ENCODE measurements around the gene MYLK2. TPM values are rescaled to one million over a fixed set of nuclear protein-coding genes. Genes with fewer than 3 reads are reported as not detected.
A peak's percentile ranks its signal among the peaks of the same experiment; 100 is the strongest.

The MYLK2 gene
- polyA plus RNA-seq, 4 donors = 0.44 to 0.94 (median 0.75) TPM

GRCh38 chr20:31833931-31834521 lies 14.9 kb downstream of the MYLK2 start:
- DNase-seq (ENCODE audit: low read depth in 4 of 4, low spot score in 3 of 4) = no peak

- no peak for DNase-seq (ENCODE audit: low read depth in 4 of 4, low spot score in 3 of 4)
Measured at GRCh38 chr20:31835554-31835953, 16.4 kb downstream of the MYLK2 start.

GRCh38 chr20:31835977-31836852 lies 17.1 kb downstream of the MYLK2 start:
- no peak for DNase-seq (ENCODE audit: low read depth in 4 of 4, low spot score in 3 of 4)

DNA sequence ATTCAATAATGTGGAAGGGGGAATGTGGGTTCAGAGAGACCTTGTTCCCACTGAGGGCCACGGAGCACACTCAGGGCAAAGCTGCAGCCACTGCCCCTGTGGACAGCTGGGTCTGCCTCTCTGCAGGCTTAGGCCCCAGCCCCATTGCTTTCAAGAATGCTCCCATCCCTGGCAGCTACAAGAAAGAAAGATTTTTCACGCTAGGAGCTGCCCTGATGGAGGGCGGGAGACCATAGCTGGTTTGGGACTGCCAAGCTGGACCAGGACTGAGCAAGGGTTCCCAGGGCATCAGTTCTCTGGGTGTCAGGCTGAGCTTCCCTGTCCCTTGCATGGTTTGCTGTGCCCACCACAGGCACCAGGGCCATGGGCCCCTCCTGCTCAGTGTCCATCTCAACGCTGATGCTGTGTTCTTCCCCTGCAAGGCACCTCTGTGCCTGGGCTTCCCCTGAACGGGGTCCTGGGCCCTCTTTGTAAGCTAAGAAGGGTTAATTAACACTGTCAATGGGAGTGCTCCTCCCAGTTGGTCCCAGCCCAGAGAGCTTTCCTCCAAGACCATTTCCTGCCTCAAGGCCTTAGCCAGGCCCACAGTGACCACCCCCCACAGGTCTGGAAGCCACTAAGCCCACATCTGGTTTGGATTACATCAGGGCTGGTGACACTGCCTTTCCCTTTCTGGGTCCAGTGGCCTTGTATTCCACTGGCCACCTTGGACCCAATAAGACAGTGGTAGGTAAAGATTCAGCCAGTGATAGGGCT lies 17.9 kb downstream of the MYLK2 start:
- DNase-seq (ENCODE audit: low read depth in 4 of 4, low spot score in 3 of 4) = no peak

- no peak for DNase-seq (ENCODE audit: low read depth in 4 of 4, low spot score in 3 of 4)
Measured at GRCh38 chr20:31837896-31838397, 18.8 kb downstream of the MYLK2 start.

DNA sequence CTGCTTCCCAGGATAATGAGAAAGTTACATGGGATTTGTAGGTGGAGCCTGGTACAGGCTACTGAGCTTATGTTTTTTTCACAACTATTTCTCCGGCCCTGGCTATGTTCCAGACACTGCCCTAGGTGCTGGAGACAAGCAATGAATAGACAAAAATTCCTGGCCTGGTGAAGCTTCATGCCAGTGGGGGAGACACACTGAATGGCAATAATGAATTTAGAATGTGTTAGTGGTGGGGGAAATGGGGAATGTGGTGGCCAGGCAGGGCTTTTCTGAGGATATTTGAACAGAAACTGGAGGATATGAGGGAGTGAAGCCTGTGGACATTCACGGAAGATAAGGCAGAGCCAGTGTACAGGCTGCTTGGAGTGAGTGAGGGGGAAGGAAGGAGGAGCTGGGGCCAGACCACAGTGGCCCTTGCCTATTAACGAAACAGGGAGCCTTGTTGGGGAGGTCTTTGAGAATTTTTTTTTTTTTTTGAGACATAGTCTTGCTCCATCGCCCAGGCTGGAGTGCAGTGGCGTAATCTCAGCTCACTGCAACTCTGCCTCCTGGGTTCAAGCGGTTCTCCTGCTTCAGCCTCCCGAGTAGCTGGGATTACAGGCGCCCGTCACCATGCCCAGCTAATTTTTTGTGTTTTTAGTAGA lies 19.6 kb downstream of the MYLK2 start:
- no peak for DNase-seq (ENCODE audit: low read depth in 4 of 4, low spot score in 3 of 4)

DNA sequence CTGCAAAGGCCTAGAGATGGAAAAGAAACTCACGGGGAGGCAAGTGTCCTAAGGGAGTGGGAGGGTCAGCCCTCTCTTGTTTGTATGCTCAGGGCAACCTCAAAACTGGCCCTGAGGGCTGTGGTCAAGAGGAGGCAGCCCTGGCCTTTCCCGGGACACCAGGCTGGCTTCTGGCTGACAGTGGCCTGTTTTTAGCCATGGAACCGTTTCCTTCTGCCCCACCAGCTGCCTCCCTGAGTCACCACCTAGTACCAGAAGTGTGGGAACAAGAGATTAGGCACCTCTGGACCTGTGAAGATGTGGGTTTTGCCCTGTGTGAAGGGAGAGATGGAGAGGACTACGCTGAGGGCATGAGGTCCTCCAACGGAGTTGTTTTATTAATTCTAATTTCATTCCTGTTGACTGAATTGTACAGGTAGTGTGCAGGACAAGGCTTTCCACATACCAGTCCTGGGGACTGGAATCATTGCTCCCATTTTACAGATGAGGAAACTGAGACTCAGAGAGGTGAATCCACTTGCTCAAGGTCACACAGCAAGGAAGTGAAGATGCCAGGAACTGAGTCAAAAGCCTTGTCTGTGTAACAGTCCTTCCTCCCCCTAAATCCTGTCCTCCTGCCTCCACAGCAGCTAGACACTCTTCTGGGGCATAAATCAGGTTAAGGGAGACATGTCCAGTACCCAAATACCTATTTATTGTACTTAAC lies 20.8 kb downstream of the MYLK2 start:
- no peak for DNase-seq (ENCODE audit: low read depth in 4 of 4, low spot score in 3 of 4)

DNA sequence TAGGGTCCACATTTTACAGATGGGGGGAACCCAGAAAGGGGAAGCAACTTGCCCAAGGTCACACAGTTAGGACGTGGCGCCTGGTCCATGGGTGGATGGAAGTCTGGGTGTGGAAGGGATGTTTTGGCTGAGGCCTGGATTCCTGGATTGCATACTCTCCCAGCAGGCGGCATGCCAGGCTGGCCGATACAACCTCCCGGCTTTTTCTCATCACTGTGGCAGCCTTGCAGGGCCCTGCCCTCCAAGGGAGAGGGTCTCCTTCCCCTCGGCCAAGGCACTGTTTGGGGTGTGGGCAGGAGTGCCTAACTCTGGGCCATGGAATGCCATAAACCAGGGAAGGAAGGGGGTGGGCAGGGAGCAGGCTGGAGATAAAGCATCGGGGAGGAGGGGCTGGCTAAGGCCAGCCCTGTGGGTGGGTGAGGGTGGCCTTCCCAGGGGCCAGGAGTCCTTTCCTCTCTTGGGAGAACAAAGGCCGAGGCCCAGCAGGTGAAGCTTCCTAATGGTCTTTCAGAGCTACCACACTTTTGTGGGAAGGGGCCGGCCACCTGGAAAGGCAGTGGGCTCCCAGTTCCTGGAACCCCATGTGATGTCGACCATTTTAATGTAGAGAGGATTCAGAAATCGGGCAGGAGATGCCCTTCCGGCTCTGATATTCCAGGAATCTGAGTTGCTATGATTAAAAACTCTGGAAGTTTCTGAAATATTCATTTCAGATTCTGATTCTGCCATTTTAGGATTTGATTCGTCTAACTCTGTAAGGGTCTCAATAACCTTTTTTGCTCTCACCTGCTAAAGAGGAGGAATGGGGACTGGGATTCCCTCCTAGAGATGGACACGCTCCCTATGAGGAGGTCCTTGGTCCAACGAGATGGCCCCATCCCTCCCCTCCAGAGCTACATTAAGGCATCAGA lies 22.0 kb downstream of the MYLK2 start:
- no peak for DNase-seq (ENCODE audit: low read depth in 4 of 4, low spot score in 3 of 4)

- DNase-seq (ENCODE audit: low read depth in 4 of 4, low spot score in 3 of 4) = no peak
Measured at GRCh38 chr20:31841928-31842327, 22.8 kb downstream of the MYLK2 start.

DNA sequence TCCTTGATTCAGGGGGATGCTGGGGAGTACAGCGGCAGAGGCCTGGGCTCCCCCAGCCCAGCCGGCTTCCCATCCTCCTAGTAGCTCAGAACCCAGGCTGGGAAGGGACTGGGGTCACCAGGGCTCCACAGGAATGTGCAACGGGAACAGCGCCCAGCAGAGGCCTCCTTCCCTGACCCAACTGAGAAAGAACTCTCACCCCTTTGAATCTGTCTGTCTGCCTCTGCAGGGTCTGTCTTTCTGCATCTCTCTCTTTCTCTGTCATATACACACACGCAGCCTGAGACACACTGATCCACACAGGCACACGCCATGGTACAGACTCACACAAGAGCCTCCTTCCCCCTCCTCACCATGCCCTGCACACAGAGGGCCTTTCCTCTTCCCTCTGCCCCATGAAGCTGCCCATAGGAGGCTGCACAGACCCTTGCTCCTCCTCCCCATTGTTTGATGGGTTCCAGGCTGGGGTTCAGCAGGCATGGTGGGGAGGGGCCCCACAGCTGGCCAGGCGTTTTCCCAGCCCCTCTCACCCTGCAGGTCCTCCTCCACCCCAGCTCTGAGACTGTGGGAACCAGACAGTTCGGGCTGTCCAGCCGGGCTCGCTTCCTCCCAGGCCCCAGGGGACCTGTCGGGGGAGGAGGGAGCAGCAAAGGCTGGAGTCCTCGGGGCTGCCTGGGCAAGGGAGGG lies 23.5 kb downstream of the MYLK2 start:
- DNase-seq (ENCODE audit: low read depth in 4 of 4, low spot score in 3 of 4) = peak; percentile 62 to 73 (median 64)

- DNase-seq (ENCODE audit: low read depth in 4 of 4, low spot score in 3 of 4) = no peak
Measured at GRCh38 chr20:31843288-31843687, 24.1 kb downstream of the MYLK2 start.

- no peak for DNase-seq (ENCODE audit: low read depth in 4 of 4, low spot score in 3 of 4)
Measured at GRCh38 chr20:31843881-31844280, 24.7 kb downstream of the MYLK2 start.

GRCh38 chr20:31844737-31845299 lies 25.7 kb downstream of the MYLK2 start:
- no peak for DNase-seq (ENCODE audit: low read depth in 4 of 4, low spot score in 3 of 4)

DNA sequence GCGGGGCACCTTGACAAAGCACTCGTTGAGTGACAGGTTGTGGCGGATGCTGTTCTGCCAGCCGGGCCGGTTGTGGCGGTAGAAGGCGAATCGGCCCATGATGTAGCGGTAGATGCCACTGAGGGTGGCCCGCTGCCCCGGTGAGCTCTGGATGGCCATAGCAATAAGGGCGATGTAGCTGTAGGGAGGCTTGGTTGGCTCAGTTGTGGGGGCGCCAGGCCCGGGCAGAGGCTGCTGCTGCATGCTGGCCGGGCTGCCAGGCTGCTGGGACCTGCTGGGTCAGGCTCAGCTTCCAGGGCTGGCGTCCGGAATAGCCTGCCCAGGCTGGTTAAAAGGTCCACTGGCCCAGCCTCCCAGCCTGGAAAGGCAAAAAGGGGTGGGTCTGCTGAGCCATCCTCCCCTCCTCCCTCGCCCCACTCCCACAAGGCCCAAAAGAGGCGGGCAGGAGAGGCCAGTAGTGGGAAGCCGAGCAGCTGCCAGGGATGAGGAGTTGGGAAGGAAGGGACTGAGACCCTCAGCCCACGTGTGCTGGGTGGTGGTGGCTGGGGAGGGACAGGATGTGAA lies 26.2 kb downstream of the MYLK2 start, which contains the start of gene FOXS1:
TSS of gene FOXS1 (minus strand) at position 305 of the 564 bp plus-strand sequence. CDS start at position 243, 62 bp downstream.
- peak in 1 of 4 donors; percentile 77 for DNase-seq (ENCODE audit: low read depth in 4 of 4, low spot score in 3 of 4)

GRCh38 chr20:31846793-31847138 lies 27.6 kb downstream of the MYLK2 start:
- no peak for DNase-seq (ENCODE audit: low read depth in 4 of 4, low spot score in 3 of 4)

- no peak for DNase-seq (ENCODE audit: low read depth in 4 of 4, low spot score in 3 of 4)
Measured at GRCh38 chr20:31848088-31848999, 29.2 kb downstream of the MYLK2 start.
